Esophagus (tissue), 2 donors: ENCODE measurements around the gene C6orf89. TPM values are rescaled to one million over a fixed set of nuclear protein-coding genes. Genes with fewer than 3 reads are reported as not detected.

Experiments used
- H3K27ac ChIP-seq, 2 donors: one replicate each; pipeline ENCODE4 v1.5.1; 2013; ENCODE audit warnings: low read depth in 2 of 2, mild to moderate bottlenecking in 2 of 2, inconsistent platforms in 1 of 2, low read length in 1 of 2, moderate library complexity in 1 of 2
- H3K27me3 ChIP-seq, 2 donors: one replicate each; pipeline ENCODE4 v1.6.1; 2013; ENCODE audit warnings: low read length in 2 of 2, control low read depth in 1 of 2, mild to moderate bottlenecking in 1 of 2; ENCODE audit not compliant: insufficient read depth in 2 of 2, control insufficient read depth in 1 of 2
- H3K36me3 ChIP-seq, 2 donors: one replicate each; pipeline ENCODE4 v1.6.1; 2013; ENCODE audit warnings: low read length in 1 of 2; ENCODE audit not compliant: control insufficient read depth in 2 of 2, insufficient read depth in 2 of 2
- H3K4me1 ChIP-seq, 2 donors: one replicate each; pipeline ENCODE4 v1.6.1; 2013; ENCODE audit warnings: low read length in 1 of 2; ENCODE audit not compliant: control insufficient read depth in 2 of 2, insufficient read depth in 2 of 2
- H3K4me3 ChIP-seq, 2 donors: one replicate each; pipeline ENCODE4 v1.5.1; 2013; ENCODE audit warnings: low read length in 2 of 2, mild to moderate bottlenecking in 2 of 2, low read depth in 1 of 2, moderate library complexity in 1 of 2
- H3K9me3 ChIP-seq, 2 donors: one replicate each; pipeline ENCODE4 v1.6.1; 2013; ENCODE audit warnings: mild to moderate bottlenecking in 2 of 2, low read depth in 1 of 2, low read length in 1 of 2, moderate library complexity in 1 of 2; ENCODE audit not compliant: control insufficient read depth in 2 of 2, insufficient read depth in 1 of 2
- WGBS, 2 donors: extraction: QIAGEN DNeasy Blood & Tissue Kit; methylation state at CpG; one replicate each; pipeline ENCODE4 v1.1.7; 2013; 5-methylcytosine and 5-hydroxymethylcytosine counted together
- polyA plus RNA-seq, 2 donors: library from polyadenylated mRNA; stranded (reverse); fragments of 200-250 nt; gene quantifications; one replicate each; pipeline ENCODE4 v1.2.3, GENCODE V29; 2013
- donor health status: healthy with polysubstance abuse.
- donor health status: Bipolar disorder and iron deficiency.

The C6orf89 gene
- polyA plus RNA-seq, result 10 to 100 TPM; 12.9 to 15.9 TPM

- H3K4me3 ChIP-seq, result peak within 1 kb of the TSS; percentile 91 to 92
- no peaks in the 10 kb centered on the region for H3K36me3 ChIP-seq
- H3K4me1 ChIP-seq, result no peaks in the 10 kb centered on the region
- no peaks in the 10 kb centered on the region for H3K9me3 ChIP-seq
- no peaks in the 10 kb centered on the region for H3K27me3 ChIP-seq
- WGBS, 2 donors, result 2 to 3% methylated on average over 47 to 48 of the region's 48 CpGs
- H3K27ac ChIP-seq, result peak within 1 kb of the TSS; percentile 76 to 88
Measured at GRCh38 chr6:36885461-36886401, at the start of gene C6orf89. Gene C6orf89, plus strand, starts transcription at chr6:36885952. Its CDS starts 13,493 bp downstream, at chr6:36899445.

GRCh38 chr6:36836111-36837021 lies 49.4 kb upstream of the C6orf89 start:
- peaks cover 8 to 10% of the 10 kb centered on the region in 2 donors for H3K4me1 ChIP-seq
- 78 to 81% methylated on average over 3 of the region's 3 CpGs for WGBS, 2 donors
- H3K27me3 ChIP-seq, result no peaks in the 10 kb centered on the region
- H3K36me3 ChIP-seq, result no peaks in the 10 kb centered on the region
- no peaks in the 10 kb centered on the region for H3K9me3 ChIP-seq
- H3K4me3 ChIP-seq, result no peak overlapping the region
- no peak overlapping the region for H3K27ac ChIP-seq

GRCh38 chr6:36837022-36837339 lies 48.8 kb upstream of the C6orf89 start:
- Histone ChIP-seq H3K4me1 (peaks cover 8 to 10% of the 10 kb centered on the region in 2 donors), H3K27ac (no peak overlapping the region), H3K27me3 (no peaks in the 10 kb centered on the region), H3K36me3 (no peaks in the 10 kb centered on the region), H3K4me3 (no peak overlapping the region), H3K9me3 (no peaks in the 10 kb centered on the region)
- WGBS, 2 donors, result 95 to 98% methylated on average over 2 of the region's 2 CpGs

GRCh38 chr6:36837686-36838085 lies 48.1 kb upstream of the C6orf89 start:
- peaks cover 8 to 10% of the 10 kb centered on the region in 2 donors for H3K4me1 ChIP-seq
- H3K27me3 ChIP-seq, result no peaks in the 10 kb centered on the region

GRCh38 chr6:36838896-36839748 lies 46.6 kb upstream of the C6orf89 start, which contains the start of gene CPNE5:
Gene CPNE5, minus strand, starts transcription at chr6:36839444. Its CDS starts 67 bp downstream, at chr6:36839377.
- no peaks in the 10 kb centered on the region for H3K27me3 ChIP-seq
- no peaks in the 10 kb centered on the region for H3K36me3 ChIP-seq
- peak within 1 kb of the TSS; percentile 24 to 45 for H3K4me3 ChIP-seq
- peaks cover 8 to 14% of the 10 kb centered on the region in 2 donors for H3K4me1 ChIP-seq
- H3K9me3 ChIP-seq, result no peaks in the 10 kb centered on the region
- H3K27ac ChIP-seq, result no peak within 1 kb of the TSS
- WGBS, 2 donors, result 17% methylated on average over 48 to 57 of the region's 57 CpGs

More at GRCh38 chr6:36837686-36838085, 48.1 kb upstream of the C6orf89 start:
- H3K9me3 ChIP-seq, result no peaks in the 10 kb centered on the region
- 94 to 96% methylated on average over 6 of the region's 6 CpGs for WGBS, 2 donors
- H3K36me3 ChIP-seq, result no peaks in the 10 kb centered on the region
- H3K27ac ChIP-seq, result no peak overlapping the region
- no peak overlapping the region for H3K4me3 ChIP-seq

- H3K27ac ChIP-seq, result no peak overlapping the region
- no peaks in the 10 kb centered on the region for H3K36me3 ChIP-seq
- no peaks in the 10 kb centered on the region for H3K27me3 ChIP-seq
- peaks cover 8 to 14% of the 10 kb centered on the region in 2 donors for H3K4me1 ChIP-seq
- 1% methylated on average over 25 to 70 of the region's 70 CpGs for WGBS, 2 donors
- H3K4me3 ChIP-seq, result peak overlapping the region; percentile 24 to 45
- no peaks in the 10 kb centered on the region for H3K9me3 ChIP-seq
Measured at GRCh38 chr6:36839749-36840431, 45.9 kb upstream of the C6orf89 start.

GRCh38 chr6:36840432-36841403 lies 45.0 kb upstream of the C6orf89 start:
- 12 to 23% methylated on average over 31 to 44 of the region's 44 CpGs for WGBS, 2 donors
- H3K27ac ChIP-seq, result no peak overlapping the region
- H3K9me3 ChIP-seq, result no peaks in the 10 kb centered on the region
- H3K4me1 ChIP-seq, result peaks cover 8 to 14% of the 10 kb centered on the region in 2 donors
- H3K4me3 ChIP-seq, result peak overlapping the region in 1 of 2 donors; percentile 45
- H3K36me3 ChIP-seq, result no peaks in the 10 kb centered on the region
- no peaks in the 10 kb centered on the region for H3K27me3 ChIP-seq

GRCh38 chr6:36841756-36842155 lies 44.0 kb upstream of the C6orf89 start:
- no peak overlapping the region for H3K4me3 ChIP-seq
- H3K27me3 ChIP-seq, result no peaks in the 10 kb centered on the region
- WGBS, 2 donors, result 81 to 88% methylated on average over 2 of the region's 2 CpGs
- no peak overlapping the region for H3K27ac ChIP-seq
- peaks cover 8 to 14% of the 10 kb centered on the region in 2 donors for H3K4me1 ChIP-seq
- H3K36me3 ChIP-seq, result no peaks in the 10 kb centered on the region
- no peaks in the 10 kb centered on the region for H3K9me3 ChIP-seq
